Measurements from ENCODE around the gene PRICKLE2.
A peak's percentile ranks its signal among the peaks of the same experiment; 100 is the strongest.

Gene PRICKLE2

GRCh38 chr3:64059484-64060175 is 165.6 kb downstream of the PRICKLE2 start:
- peaks cover 2 to 7% of the 10 kb centered on the region in 2 experiments for H3K4me1 ChIP-seq (ENCODE audit: control insufficient read depth in 1 of 2, insufficient read depth in 2 of 2, low read length in 2 of 2)
- peak overlapping the region; percentile 60 for H4K91ac ChIP-seq (ENCODE audit: low read depth, low read length)
- no peak overlapping the region for H4K12ac ChIP-seq (ENCODE audit: low read depth, low read length)
- H3K14ac ChIP-seq (ENCODE audit: low read length), result peak overlapping the region; percentile 70
- H4K8ac ChIP-seq (ENCODE audit: low read depth, low read length), result no peak overlapping the region
- H3K27ac ChIP-seq (ENCODE audit: low read depth, low read length), result no peak overlapping the region
- H3K27me3 ChIP-seq (ENCODE audit: insufficient read depth, low read length), result no peaks in the 10 kb centered on the region
- H3K23ac ChIP-seq (ENCODE audit: low read length), result no peak overlapping the region
- no peak overlapping the region for H3K4ac ChIP-seq (ENCODE audit: low read depth, low read length)
- H3K4me2 ChIP-seq (ENCODE audit: low read length), result no peak overlapping the region
- peaks cover 13% of the 10 kb centered on the region for H3K79me1 ChIP-seq (ENCODE audit: low read length)
- H3K4me3 ChIP-seq (ENCODE audit: low read depth, low read length), result no peak overlapping the region
- DNase-seq, result no peak
- peaks cover 2% of the 10 kb centered on the region for H3K79me2 ChIP-seq (ENCODE audit: control insufficient read depth, insufficient read depth, low read length, poor library complexity)
- H3K9ac ChIP-seq (ENCODE audit: low read length), result no peak overlapping the region
- H3K18ac ChIP-seq (ENCODE audit: low read length), result no peak overlapping the region
- no CpG with 5 or more reads among the region's 3 CpGs for WGBS (ENCODE audit: extremely low coverage, insufficient coverage, insufficient read length)
- peak overlapping the region; percentile 39 for H2BK120ac ChIP-seq (ENCODE audit: insufficient read depth, low read length, poor library complexity)
- H3K9me3 ChIP-seq (ENCODE audit: insufficient read depth, low read depth, low read length), result no peaks in the 10 kb centered on the region
- no peaks in the 10 kb centered on the region for H3K36me3 ChIP-seq (ENCODE audit: control insufficient read depth in 1 of 2, insufficient read depth in 2 of 2, low read length in 2 of 2)
- H2BK12ac ChIP-seq (ENCODE audit: low read length), result peak overlapping the region; percentile 72
- H2AK5ac ChIP-seq (ENCODE audit: low read length), result no peak overlapping the region
- H2AFZ ChIP-seq (ENCODE audit: insufficient read depth, low read length, poor library complexity), result no peak overlapping the region
- no peak overlapping the region for H2BK5ac ChIP-seq (ENCODE audit: low read depth, low read length, poor library complexity)

DNA sequence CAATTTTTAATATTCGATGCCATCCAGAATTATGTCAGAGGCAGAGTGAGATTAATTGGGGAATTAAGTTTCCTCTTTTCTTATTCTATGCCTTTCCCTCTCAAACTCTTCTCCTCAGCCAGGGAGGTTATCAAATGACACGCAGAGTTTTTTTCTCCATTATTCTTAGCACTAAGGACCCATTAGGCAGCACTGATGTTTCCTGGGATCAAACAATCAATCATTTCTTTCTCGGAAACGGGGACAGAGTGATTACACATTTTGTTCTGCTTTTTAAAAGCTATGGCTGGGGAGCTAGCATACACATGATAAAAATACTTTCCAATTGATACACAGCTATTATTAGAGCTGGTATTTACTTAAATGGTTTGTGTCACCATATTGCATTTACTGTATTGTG is 166.7 kb downstream of the PRICKLE2 start:
- H2BK120ac ChIP-seq (ENCODE audit: insufficient read depth, low read length, poor library complexity), result no peak overlapping the region
- no peak overlapping the region for H2BK5ac ChIP-seq (ENCODE audit: low read depth, low read length, poor library complexity)
- no peaks in the 10 kb centered on the region for H3K36me3 ChIP-seq (ENCODE audit: control insufficient read depth in 1 of 2, insufficient read depth in 2 of 2, low read length in 2 of 2)
- H3K23ac ChIP-seq (ENCODE audit: low read length), result no peak overlapping the region
- H4K91ac ChIP-seq (ENCODE audit: low read depth, low read length), result no peak overlapping the region
- H3K4ac ChIP-seq (ENCODE audit: low read depth, low read length), result no peak overlapping the region
- H2AFZ ChIP-seq (ENCODE audit: insufficient read depth, low read length, poor library complexity), result no peak overlapping the region
- no peak overlapping the region for H3K4me2 ChIP-seq (ENCODE audit: low read length)
- no peak overlapping the region for H3K27ac ChIP-seq (ENCODE audit: low read depth, low read length)
- H3K79me1 ChIP-seq (ENCODE audit: low read length), result peaks cover 13% of the 10 kb centered on the region
- H3K14ac ChIP-seq (ENCODE audit: low read length), result no peak overlapping the region
- no peak for DNase-seq
- H3K79me2 ChIP-seq (ENCODE audit: control insufficient read depth, insufficient read depth, low read length, poor library complexity), result peaks cover 2% of the 10 kb centered on the region
- H2AK5ac ChIP-seq (ENCODE audit: low read length), result no peak overlapping the region
- WGBS (ENCODE audit: extremely low coverage, insufficient coverage, insufficient read length), result no CpG with 5 or more reads among the region's 4 CpGs
- H3K18ac ChIP-seq (ENCODE audit: low read length), result no peak overlapping the region
- no peak overlapping the region for H2BK12ac ChIP-seq (ENCODE audit: low read length)
- no peak overlapping the region for H4K12ac ChIP-seq (ENCODE audit: low read depth, low read length)
- H3K4me3 ChIP-seq (ENCODE audit: low read depth, low read length), result no peak overlapping the region
- peaks cover 4 to 7% of the 10 kb centered on the region in 2 experiments for H3K4me1 ChIP-seq (ENCODE audit: control insufficient read depth in 1 of 2, insufficient read depth in 2 of 2, low read length in 2 of 2)
- no peak overlapping the region for H4K8ac ChIP-seq (ENCODE audit: low read depth, low read length)
- no peak overlapping the region for H3K9ac ChIP-seq (ENCODE audit: low read length)
- H3K27me3 ChIP-seq (ENCODE audit: insufficient read depth, low read length), result no peaks in the 10 kb centered on the region
- H3K9me3 ChIP-seq (ENCODE audit: insufficient read depth, low read depth, low read length), result no peaks in the 10 kb centered on the region

- Histone ChIP-seq H3K4me1 (ENCODE audit: control insufficient read depth in 1 of 2, insufficient read depth in 2 of 2, low read length in 2 of 2) (peaks cover 4 to 7% of the 10 kb centered on the region in 2 experiments), H3K9ac (ENCODE audit: low read length) (no peak overlapping the region), H3K36me3 (ENCODE audit: control insufficient read depth in 1 of 2, insufficient read depth in 2 of 2, low read length in 2 of 2) (no peaks in the 10 kb centered on the region), H4K12ac (ENCODE audit: low read depth, low read length) (no peak overlapping the region), H4K8ac (ENCODE audit: low read depth, low read length) (no peak overlapping the region), H3K9me3 (ENCODE audit: insufficient read depth, low read depth, low read length) (no peaks in the 10 kb centered on the region), H3K27ac (ENCODE audit: low read depth, low read length) (peak overlapping the region; percentile 75), H4K91ac (ENCODE audit: low read depth, low read length) (peak overlapping the region; percentile 46), H3K79me1 (ENCODE audit: low read length) (peaks cover 13% of the 10 kb centered on the region), H2BK120ac (ENCODE audit: insufficient read depth, low read length, poor library complexity) (peak overlapping the region; percentile 95), H3K18ac (ENCODE audit: low read length) (no peak overlapping the region), H2BK12ac (ENCODE audit: low read length) (peak overlapping the region; percentile 100), H3K4ac (ENCODE audit: low read depth, low read length) (no peak overlapping the region), H3K27me3 (ENCODE audit: insufficient read depth, low read length) (no peaks in the 10 kb centered on the region), H3K14ac (ENCODE audit: low read length) (no peak overlapping the region), H3K23ac (ENCODE audit: low read length) (no peak overlapping the region), H3K4me3 (ENCODE audit: low read depth, low read length) (no peak overlapping the region), H2AK5ac (ENCODE audit: low read length) (peak overlapping the region; percentile 37), H2BK5ac (ENCODE audit: low read depth, low read length, poor library complexity) (no peak overlapping the region), H2AFZ (ENCODE audit: insufficient read depth, low read length, poor library complexity) (no peak overlapping the region), H3K4me2 (ENCODE audit: low read length) (no peak overlapping the region), H3K79me2 (ENCODE audit: control insufficient read depth, insufficient read depth, low read length, poor library complexity) (peaks cover 2% of the 10 kb centered on the region)
- DNase-seq, result no peak
- no CpG with 5 or more reads among the region's 4 CpGs for WGBS (ENCODE audit: extremely low coverage, insufficient coverage, insufficient read length)
Observed at GRCh38 chr3:64057231-64057630, 168.0 kb downstream of the PRICKLE2 start.

DNA sequence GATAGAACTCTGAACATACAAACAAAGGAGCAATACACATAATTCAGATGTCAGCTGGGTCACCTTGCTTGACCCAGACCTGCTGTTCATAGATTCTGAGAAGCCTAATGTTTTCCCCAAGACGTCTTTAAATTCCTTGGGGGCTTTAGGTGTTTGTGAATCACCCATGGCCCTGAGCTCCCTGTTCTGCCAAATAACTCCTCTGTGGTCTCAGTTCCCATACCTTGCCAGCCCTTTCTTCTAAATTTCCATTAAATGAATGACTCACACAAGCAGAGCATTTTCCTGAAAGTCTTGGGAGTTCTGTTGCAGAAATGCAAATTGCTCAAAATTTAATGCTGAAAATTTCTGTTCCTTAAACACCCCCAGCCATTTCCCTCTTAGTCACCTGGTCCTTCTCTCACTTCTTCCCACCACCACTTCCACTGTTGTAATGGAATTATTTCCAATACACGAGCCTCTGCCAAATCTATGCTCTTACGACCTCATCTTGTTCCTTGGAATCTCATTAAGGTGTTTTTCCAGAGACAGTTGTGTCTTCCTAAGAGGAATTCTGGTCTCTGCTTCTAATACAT is 168.6 kb downstream of the PRICKLE2 start:
- Histone ChIP-seq H3K9me3 (ENCODE audit: insufficient read depth, low read depth, low read length) (no peaks in the 10 kb centered on the region), H3K27ac (ENCODE audit: low read depth, low read length) (peak overlapping the region; percentile 75), H3K4me1 (ENCODE audit: control insufficient read depth in 1 of 2, insufficient read depth in 2 of 2, low read length in 2 of 2) (peaks cover 4 to 7% of the 10 kb centered on the region in 2 experiments), H4K8ac (ENCODE audit: low read depth, low read length) (no peak overlapping the region), H3K4me2 (ENCODE audit: low read length) (no peak overlapping the region), H3K79me1 (ENCODE audit: low read length) (peaks cover 13% of the 10 kb centered on the region), H3K4me3 (ENCODE audit: low read depth, low read length) (no peak overlapping the region), H3K23ac (ENCODE audit: low read length) (no peak overlapping the region), H3K18ac (ENCODE audit: low read length) (no peak overlapping the region), H3K27me3 (ENCODE audit: insufficient read depth, low read length) (no peaks in the 10 kb centered on the region), H2AK5ac (ENCODE audit: low read length) (no peak overlapping the region), H3K79me2 (ENCODE audit: control insufficient read depth, insufficient read depth, low read length, poor library complexity) (peaks cover 2% of the 10 kb centered on the region), H3K14ac (ENCODE audit: low read length) (no peak overlapping the region), H4K12ac (ENCODE audit: low read depth, low read length) (no peak overlapping the region), H4K91ac (ENCODE audit: low read depth, low read length) (no peak overlapping the region), H3K36me3 (ENCODE audit: control insufficient read depth in 1 of 2, insufficient read depth in 2 of 2, low read length in 2 of 2) (no peaks in the 10 kb centered on the region), H2BK120ac (ENCODE audit: insufficient read depth, low read length, poor library complexity) (no peak overlapping the region), H2BK12ac (ENCODE audit: low read length) (no peak overlapping the region), H2BK5ac (ENCODE audit: low read depth, low read length, poor library complexity) (no peak overlapping the region), H3K9ac (ENCODE audit: low read length) (no peak overlapping the region), H2AFZ (ENCODE audit: insufficient read depth, low read length, poor library complexity) (no peak overlapping the region), H3K4ac (ENCODE audit: low read depth, low read length) (no peak overlapping the region)
- no CpG with 5 or more reads among the region's 3 CpGs for WGBS (ENCODE audit: extremely low coverage, insufficient coverage, insufficient read length)
- no peak for DNase-seq

Measured in trophoblast cell (in vitro differentiated cells and primary cell).